PC-9 (cell line): ENCODE measurements around the gene NATD1. TPM values are rescaled to one million over a fixed set of nuclear protein-coding genes. Genes with fewer than 3 reads are reported as not detected.

Experiments
- BruUV-seq: library from RNA; stranded (reverse); fragments of 400-500 nt; replicated peaks from 2 replicates; lab custom pipeline; 2021; lab: Mats Ljungman, UMichigan
- CTCF ChIA-PET: fragments of 300-600 bp; sonication (Branson Sonifier 250); formaldehyde crosslinking; loops from one replicate; lab custom pipeline; 2022; ENCODE audit warnings: antibody characterized with exemption; lab: Charles Lee
- POLR2A ChIA-PET: fragments of 300-600 bp; sonication (Branson Sonifier 250); formaldehyde crosslinking; loops from one replicate; lab custom pipeline; 2022; ENCODE audit warnings: antibody characterized with exemption; ENCODE audit not compliant: unreplicated experiment; lab: Charles Lee
- DNase-seq, 2 experiments: peaks; one replicate each; pipeline versions ENCODE4 v3.0.0 to v3.0.0-alpha.2; 2015 to 2022; ENCODE audit warnings: mixed read lengths in 1 of 2
- H2AFZ ChIP-seq: fragments of 200-600 bp; sonication (generic); 2 replicates; pipeline ENCODE4 v1.8.1; 2017; ENCODE audit warnings: antibody characterized with exemption
- H3F3A ChIP-seq: fragments of 200-600 bp; sonication (generic); 2 replicates; pipeline ENCODE4 v1.8.1; 2017; ENCODE audit warnings: antibody characterized with exemption, mild to moderate bottlenecking, low read depth; ENCODE audit not compliant: insufficient read depth
- H3K27ac ChIP-seq: fragments of 200-600 bp; sonication (generic); 2 replicates; pipeline ENCODE4 v1.6.1; 2016; ENCODE audit warnings: mixed run types
- H3K27me3 ChIP-seq: fragments of 200-600 bp; sonication (generic); 2 replicates; pipeline ENCODE4 v1.6.1; 2016; ENCODE audit warnings: low read depth, mixed run types; ENCODE audit not compliant: insufficient read depth
- H3K36me3 ChIP-seq: fragments of 200-600 bp; sonication (generic); 2 replicates; pipeline ENCODE4 v1.6.1; 2016; ENCODE audit warnings: low read depth, mixed run types
- H3K4me1 ChIP-seq: fragments of 200-600 bp; sonication (generic); replicated peaks from 2 replicates; pipeline ENCODE4 v1.6.1; 2016; ENCODE audit warnings: mixed run types; ENCODE audit not compliant: insufficient read depth
- H3K4me2 ChIP-seq: fragments of 200-600 bp; sonication (generic); 2 replicates; pipeline ENCODE4 v1.6.1; 2017; ENCODE audit warnings: mixed run types
- H3K4me3 ChIP-seq: fragments of 200-600 bp; sonication (generic); 2 replicates; pipeline ENCODE4 v1.6.1; 2016; ENCODE audit warnings: mixed run types
- H3K79me2 ChIP-seq: fragments of 200-600 bp; sonication (generic); 2 replicates; pipeline ENCODE4 v1.6.1; 2017; ENCODE audit warnings: low read depth, mixed run types
- H3K9me2 ChIP-seq: fragments of 200-600 bp; sonication (generic); 2 replicates; pipeline ENCODE4 v1.8.1; 2017; ENCODE audit warnings: mild to moderate bottlenecking; ENCODE audit not compliant: insufficient read depth
- H3K9me3 ChIP-seq: fragments of 200-600 bp; sonication (generic); 2 replicates; pipeline ENCODE4 v1.8.1; 2016; ENCODE audit warnings: low read depth; ENCODE audit not compliant: insufficient read depth
- H4K20me1 ChIP-seq: fragments of 200-600 bp; sonication (generic); 2 replicates; pipeline ENCODE4 v1.8.1; 2017; ENCODE audit not compliant: insufficient read depth
- CTCF ChIP-seq: fragments of 200-600 bp; sonication (generic); conservative IDR thresholded peaks from 2 replicates; pipeline ENCODE4 v1.6.1; 2017; ENCODE audit warnings: mixed run types, antibody characterized with exemption, mild to moderate bottlenecking, moderate library complexity
- EZH2 ChIP-seq: fragments of 200-600 bp; sonication (generic); IDR thresholded peaks from 2 replicates; pipeline ENCODE4 v1.8.0; 2017; ENCODE audit warnings: antibody characterized with exemption, low read depth
- intact Hi-C: fragments of 100-400 bp; cut with micrococcal nuclease; formaldehyde crosslinking; loops from one replicate; pipeline ENCODE4 v1.10.0; 2022; ENCODE audit not compliant: unreplicated experiment
- total RNA-seq: library from RNA; stranded (reverse); gene quantifications from 2 replicates; pipeline ENCODE4 v1.2.3, GENCODE V29; 2021

The NATD1 gene
- total RNA-seq, 1 experiment from 2014 or later, result 5.4 TPM

GRCh38 chr17:21268596-21269188 is 15.5 kb upstream of the NATD1 start:
- Histone ChIP-seq H3K4me2 (no peak overlapping the region), H3K4me1 (no peaks in the 10 kb centered on the region), H3K9me2 (no peaks in the 10 kb centered on the region), H3F3A (peaks cover 3% of the 10 kb centered on the region; the same call in 1 of the 2 replicates), H2AFZ (no peak overlapping the region), H3K79me2 (no peaks in the 10 kb centered on the region), H4K20me1 (no peaks in the 10 kb centered on the region), H3K9me3 (no peaks in the 10 kb centered on the region), H3K27ac (no peak overlapping the region), H3K36me3 (no peaks in the 10 kb centered on the region), H3K4me3 (no peak overlapping the region), H3K27me3 (no peaks in the 10 kb centered on the region)
- DNase-seq, result no peak
- ChIA-PET CTCF (no interaction called here), POLR2A (interaction anchor here (0.6 kb wide), 1 partner anchor 56 kb away, joined by 3 read pairs; no protein-coding TSS in a partner anchor)
- no peak for TF ChIP-seq EZH2
- TF ChIP-seq CTCF, result no peak
- intact Hi-C loops, result no loop called here
- no TSS peak for BruUV-seq

GRCh38 chr17:21263376-21263775 is 10.2 kb upstream of the NATD1 start:
- Histone ChIP-seq H3K4me2 (no peak overlapping the region), H3K9me2 (no peaks in the 10 kb centered on the region), H3K27ac (no peak overlapping the region), H3K27me3 (no peaks in the 10 kb centered on the region), H3K4me1 (no peaks in the 10 kb centered on the region), H3K9me3 (no peaks in the 10 kb centered on the region), H3K36me3 (no peaks in the 10 kb centered on the region), H2AFZ (no peak overlapping the region), H3K4me3 (no peak overlapping the region), H3F3A (no peaks in the 10 kb centered on the region), H3K79me2 (no peaks in the 10 kb centered on the region), H4K20me1 (no peaks in the 10 kb centered on the region)
- BruUV-seq, result no TSS peak
- CTCF ChIA-PET, result no interaction called here
- DNase-seq, result no peak
- intact Hi-C loops, result no loop called here
- POLR2A ChIA-PET, result no interaction called here
- TF ChIP-seq CTCF (no peak), EZH2 (no peak)

GRCh38 chr17:21262259-21262993 is 9.2 kb upstream of the NATD1 start:
- Histone ChIP-seq H3K9me3 (no peaks in the 10 kb centered on the region), H3K4me2 (no peak overlapping the region), H3K79me2 (no peaks in the 10 kb centered on the region), H4K20me1 (no peaks in the 10 kb centered on the region), H3F3A (peaks cover 4% of the 10 kb centered on the region; the same call in 1 of the 2 replicates), H3K27ac (no peak overlapping the region), H3K36me3 (no peaks in the 10 kb centered on the region), H3K4me1 (no peaks in the 10 kb centered on the region), H3K4me3 (no peak overlapping the region), H3K9me2 (no peaks in the 10 kb centered on the region), H3K27me3 (no peaks in the 10 kb centered on the region), H2AFZ (no peak overlapping the region)
- CTCF ChIA-PET, result no interaction called here
- POLR2A ChIA-PET, result no interaction called here
- TF ChIP-seq CTCF (no peak), EZH2 (no peak)
- intact Hi-C loops, result no loop called here
- no peak for DNase-seq
- no TSS peak for BruUV-seq
